ENCODE results near the gene ABHD14A. TPM values are rescaled to one million over a fixed set of nuclear protein-coding genes. Genes with fewer than 3 reads are reported as not detected.
A peak's percentile ranks its signal among the peaks of the same experiment; 100 is the strongest.

Gene ABHD14A
- total RNA-seq (2021), result 3.8 to 5.9 TPM (median 4.5 TPM) in 3 replicates
- percentile 17 among the genes with signal in this experiment for Bru-seq, nascent RNA
- long read RNA-seq, experiment 1, partial matches to known transcripts, result 2 of 7 reads
- long read RNA-seq, experiment 1, other reads (novel, unspliced or antisense), result 1 of 7 reads
- long read RNA-seq, experiment 2, transcript ABHD14A-201 (5 exons, 1,062 nt), result major isoform, 6 of 9 reads
- long read RNA-seq, experiment 2, partial matches to known transcripts, result 2 of 9 reads
- long read RNA-seq, experiment 2, other reads (novel, unspliced or antisense), result 1 of 9 reads
- long read RNA-seq, experiment 3, partial matches to known transcripts, result 0 of 1 reads
- long read RNA-seq, experiment 3, other reads (novel, unspliced or antisense), result 0 of 1 reads

DNA sequence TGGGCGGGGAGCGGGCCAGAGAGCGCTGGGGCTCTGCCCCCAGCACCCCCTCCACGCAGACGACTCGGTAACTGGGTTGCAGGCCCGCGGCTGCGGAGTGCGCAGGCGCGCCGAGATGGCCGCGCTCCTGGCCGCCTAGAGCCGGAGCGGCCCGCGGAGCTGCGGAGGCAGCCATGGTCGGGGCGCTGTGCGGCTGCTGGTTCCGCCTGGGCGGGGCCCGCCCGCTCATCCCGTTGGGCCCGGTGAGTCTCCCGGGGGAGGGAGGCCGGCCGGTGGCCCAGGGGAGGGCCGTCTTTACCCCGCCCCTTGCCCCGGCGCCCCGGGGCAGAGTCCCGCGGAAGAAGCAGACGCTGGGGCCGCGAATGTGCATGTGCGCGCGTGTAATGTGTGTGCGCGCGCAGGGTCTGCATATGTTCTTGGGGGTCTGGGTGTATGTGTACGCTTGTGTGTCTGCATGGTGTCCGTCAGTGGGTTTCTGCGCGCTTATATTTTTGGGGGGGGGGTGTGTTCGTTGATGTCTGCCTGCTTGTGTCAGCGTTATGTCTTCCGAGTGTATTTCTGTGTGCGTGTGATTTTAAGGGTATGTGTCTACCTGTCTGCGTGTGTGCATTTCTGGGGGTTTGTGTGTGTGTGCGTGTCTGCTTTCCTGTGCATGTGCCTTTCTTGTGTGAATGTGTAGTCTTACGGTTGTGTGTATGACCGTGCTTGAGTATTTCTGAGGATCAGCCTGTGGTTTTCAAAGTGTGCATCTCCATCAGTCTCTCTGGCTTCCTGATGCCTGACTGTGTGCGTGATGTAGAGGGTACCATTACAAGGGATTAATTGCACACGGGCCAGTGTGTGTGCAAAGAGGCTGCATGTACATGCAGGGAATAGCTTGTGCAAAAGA is at the start of gene ABHD14A:
ABHD14A (plus strand) TSS at position 102 of the 889 bp plus-strand sequence; CDS start at position 174, 72 bp downstream.
- Mint-ChIP-seq H3K27me3 (ENCODE audit: low read depth) (peaks cover 43% of the 10 kb centered on the region), H3K9me3 (no peaks in the 10 kb centered on the region), H3K36me3 (no peaks in the 10 kb centered on the region), H3K4me3 (peak within 1 kb of the TSS; percentile 79), H3K27ac (no peak within 1 kb of the TSS), H3K4me1 (peaks cover 22% of the 10 kb centered on the region)
- peak; percentile 70 for ATAC-seq
- peak; percentile 69 for DNase-seq (ENCODE audit: low spot score)
- POLR2A ChIA-PET, result interaction anchor here (0.6 kb wide), 1 partner anchor 1717 kb away, joined by 3 read pairs; no protein-coding TSS in a partner anchor
- TF ChIP-seq NR2C2 (CRISPR knock-in tag; IDR thresholded peaks at IDR 0.05) (no peak), ESRRA (CRISPR knock-in tag; IDR thresholded peaks at IDR 0.05; ENCODE audit: borderline replicate concordance) (0 out of 2 replicates have a peak, but pooled peaks have one; percentile 7)
- CTCF ChIA-PET, result interaction anchor here (0.6 to 4.4 kb wide), 12 partner anchors 8 to 283 kb away, joined by 3 to 60 read pairs (median 11); partner anchors contain the start of genes ACY1, PARP3, RPL29 and RRP9

DNA sequence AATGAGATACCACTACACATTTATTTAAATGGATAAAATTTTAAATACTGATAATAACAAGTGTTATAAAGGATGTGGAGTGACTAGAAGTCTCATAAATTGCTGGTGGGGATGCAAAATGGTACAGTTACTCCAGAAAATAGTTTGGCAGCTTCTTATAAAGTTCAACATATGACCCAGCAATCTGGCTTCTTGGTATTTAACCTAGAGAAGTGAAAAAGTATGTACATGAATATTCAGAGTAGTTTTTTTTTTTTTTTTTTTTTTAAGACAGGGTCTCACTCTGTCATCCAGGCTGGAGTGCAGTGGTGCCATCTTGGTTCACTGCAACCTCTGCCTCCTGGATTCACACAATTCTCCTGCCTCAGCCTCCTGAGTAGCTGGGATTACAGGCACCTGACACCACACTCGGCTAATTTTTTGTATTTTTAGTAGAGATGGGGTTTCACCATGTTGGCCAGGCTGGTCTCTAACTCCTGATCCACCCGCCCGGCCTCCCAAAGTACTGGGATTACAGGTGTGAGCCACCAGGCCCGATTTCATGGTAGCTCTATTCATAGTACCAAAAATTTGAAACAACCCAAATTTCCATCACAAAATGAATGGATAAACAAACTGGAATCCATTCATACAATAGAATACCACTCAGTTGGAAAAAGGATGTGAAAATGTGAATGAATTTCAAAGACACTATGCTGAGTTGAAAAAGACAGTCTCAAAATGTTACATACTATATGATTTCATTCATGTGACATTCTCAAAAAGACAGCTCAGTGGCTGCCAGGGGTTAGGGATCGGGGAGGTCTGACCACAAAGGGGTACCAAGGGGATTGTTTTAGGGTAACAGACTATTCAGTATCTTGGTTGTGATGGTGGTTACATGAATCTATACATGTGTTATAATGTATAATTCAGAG is 47.5 kb upstream of the ABHD14A start:
- Mint-ChIP-seq H3K36me3 (0 out of 2 replicates have a peak, but pooled peaks cover 4% of the 10 kb centered on the region), H3K9me3 (no peaks in the 10 kb centered on the region), H3K27ac (no peak overlapping the region), H3K4me1 (no peaks in the 10 kb centered on the region), H3K4me3 (no peak overlapping the region), H3K27me3 (ENCODE audit: low read depth) (no peaks in the 10 kb centered on the region)
- DNase-seq (ENCODE audit: low spot score) (no peak), ATAC-seq (no peak)
- POLR2A ChIA-PET, result no interaction called here
- TF ChIP-seq RELA (CRISPR knock-in tag; IDR thresholded peaks at IDR 0.05; ENCODE audit: borderline replicate concordance) (no peak), NFYB (CRISPR knock-in tag; conservative IDR thresholded peaks at IDR 0.05; ENCODE audit: low read depth) (no peak), ZNF416 (CRISPR knock-in tag; IDR thresholded peaks at IDR 0.05) (no peak), TEAD1 (CRISPR knock-in tag; IDR thresholded peaks at IDR 0.05) (no peak)
- TF ChIP-seq, protein P1, sequence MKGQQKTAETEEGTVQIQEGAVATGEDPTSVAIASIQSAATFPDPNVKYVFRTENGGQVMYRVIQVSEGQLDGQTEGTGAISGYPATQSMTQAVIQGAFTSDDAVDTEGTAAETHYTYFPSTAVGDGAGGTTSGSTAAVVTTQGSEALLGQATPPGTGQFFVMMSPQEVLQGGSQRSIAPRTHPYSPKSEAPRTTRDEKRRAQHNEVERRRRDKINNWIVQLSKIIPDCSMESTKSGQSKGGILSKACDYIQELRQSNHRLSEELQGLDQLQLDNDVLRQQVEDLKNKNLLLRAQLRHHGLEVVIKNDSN (CRISPR knock-in tag; IDR thresholded peaks at IDR 0.05), result no peak
- CTCF ChIA-PET, result interaction anchor here (1.0 to 1.6 kb wide), 2 partner anchors 14 to 209 kb away, joined by 3 to 4 read pairs; partner anchors contain the start of gene RRP9

- ChIA-PET CTCF (interaction anchor here (0.7 to 1.5 kb wide), 2 partner anchors 109 to 118 kb away, joined by 4 to 5 read pairs; no protein-coding TSS in a partner anchor), POLR2A (no interaction called here)
- Mint-ChIP-seq H3K36me3 (peaks cover 5% of the 10 kb centered on the region), H3K27ac (no peak overlapping the region), H3K9me3 (no peaks in the 10 kb centered on the region), H3K27me3 (ENCODE audit: low read depth) (no peaks in the 10 kb centered on the region), H3K4me1 (no peaks in the 10 kb centered on the region), H3K4me3 (no peak overlapping the region)
- no peak for ATAC-seq
- no peak for DNase-seq (ENCODE audit: low spot score)
- TF ChIP-seq PRRX2 (CRISPR knock-in tag; IDR thresholded peaks at IDR 0.05) (no peak), ZNF121 (CRISPR knock-in tag; IDR thresholded peaks at IDR 0.05) (no peak), GABPB1 (CRISPR knock-in tag; IDR thresholded peaks at IDR 0.05) (no peak), CREM (CRISPR knock-in tag; IDR thresholded peaks at IDR 0.05) (no peak), JAZF1 (CRISPR knock-in tag; IDR thresholded peaks at IDR 0.05) (no peak), SP1 (CRISPR knock-in tag; conservative IDR thresholded peaks at IDR 0.05) (no peak), SMAD3 (CRISPR knock-in tag; IDR thresholded peaks at IDR 0.05; ENCODE audit: borderline replicate concordance) (no peak), ZNF232 (CRISPR knock-in tag; IDR thresholded peaks at IDR 0.05) (no peak), E2F5 (CRISPR knock-in tag; IDR thresholded peaks at IDR 0.05) (no peak), ZNF317 (CRISPR knock-in tag; IDR thresholded peaks at IDR 0.05; ENCODE audit: borderline replicate concordance, low read depth) (no peak), ZNF281 (CRISPR knock-in tag; IDR thresholded peaks at IDR 0.05) (no peak), TP53 (CRISPR knock-in tag; IDR thresholded peaks at IDR 0.05) (no peak), ATF3 (CRISPR knock-in tag; conservative IDR thresholded peaks at IDR 0.05) (no peak), CDX4 (CRISPR knock-in tag; IDR thresholded peaks at IDR 0.05; ENCODE audit: borderline replicate concordance) (no peak)
These were observed 46.4 kb upstream of the ABHD14A start for GRCh38 chr3:51928438-51928837.
